NOMO-1 treated with DMSO at 0.1 percent for 48 hours (cell line): ENCODE measurements around the gene COX5B.
"Not testable (repeated sequence)": the region's sequence is repeated elsewhere in the genome, so short reads cannot be mapped to it uniquely, and the experiment has no call there.

Experiments used
- DNase-seq: peaks from one replicate; lab custom pipeline; 2025; ENCODE audit not compliant: unreplicated experiment; lab: John Stamatoyannopoulos, UW

COX5B gene

GRCh38 chr2:97645695-97646629 lies at the start of gene COX5B:
Gene COX5B, plus strand, starts transcription at chr2:97646062. Its CDS starts 25 bp downstream, at chr2:97646087.
- peak; percentile 99 for DNase-seq

GRCh38 chr2:97596180-97596579 lies 49.7 kb upstream of the COX5B start:
- not testable (repeated sequence) for DNase-seq

- not testable (repeated sequence) for DNase-seq
Observed at GRCh38 chr2:97601537-97601936, 44.3 kb upstream of the COX5B start.

GRCh38 chr2:97605109-97605508 lies 40.8 kb upstream of the COX5B start:
- DNase-seq, result not testable (repeated sequence)

- DNase-seq, result not testable (repeated sequence)
Observed at GRCh38 chr2:97605524-97606339, 40.1 kb upstream of the COX5B start.

- not testable (repeated sequence) for DNase-seq
Observed at GRCh38 chr2:97608745-97609144, 37.1 kb upstream of the COX5B start.

GRCh38 chr2:97611895-97612294 lies 34.0 kb upstream of the COX5B start:
- not testable (repeated sequence) for DNase-seq

GRCh38 chr2:97615746-97616145 lies 30.1 kb upstream of the COX5B start:
- not testable (repeated sequence) for DNase-seq

- DNase-seq, result no peak
Observed at GRCh38 chr2:97617911-97618310, 28.0 kb upstream of the COX5B start.

- DNase-seq, result not testable (repeated sequence)
Observed at GRCh38 chr2:97618939-97619827, 26.7 kb upstream of the COX5B start.

GRCh38 chr2:97620492-97620891 lies 25.4 kb upstream of the COX5B start:
- DNase-seq, result not testable (repeated sequence)

GRCh38 chr2:97622976-97623375 lies 22.9 kb upstream of the COX5B start:
- DNase-seq, result not testable (repeated sequence)

- DNase-seq, result not testable (repeated sequence)
Observed at GRCh38 chr2:97625354-97626048, 20.4 kb upstream of the COX5B start.

- not testable (repeated sequence) for DNase-seq
Observed at GRCh38 chr2:97626049-97626430, 19.8 kb upstream of the COX5B start.

GRCh38 chr2:97644023-97644717 lies 1.7 kb upstream of the COX5B start:
- DNase-seq, result no peak

- peak; percentile 31 for DNase-seq
Observed at GRCh38 chr2:97645112-97645694, 659 bp upstream of the COX5B start.

GRCh38 chr2:97646977-97647376 lies 1.1 kb downstream of the COX5B start:
- DNase-seq, result no peak

GRCh38 chr2:97651114-97651513 lies 5.3 kb downstream of the COX5B start:
- DNase-seq, result no peak

GRCh38 chr2:97653473-97653872 lies 7.6 kb downstream of the COX5B start:
- no peak for DNase-seq
